SK-N-SH treated with all-trans-retinoic acid at 6 μM for 48 hours (cell line): ENCODE measurements around the gene CYGB.

Source experiments
- ATAC-seq: fragments of 200-7000 bp; cut with Tn5 transposase; 3 replicates; pipeline ENCODE4 v1.9.1; 2020; ENCODE audit warnings: mild to moderate bottlenecking, moderate library complexity
- ARNTL ChIP-seq: fragments of 450-650 bp; formaldehyde crosslinking; IDR thresholded peaks from 2 replicates; pipeline ENCODE4 v1.5.0; 2020; ENCODE audit warnings: low read depth, mild to moderate bottlenecking, moderate library complexity, borderline replicate concordance
- BACH2 ChIP-seq: fragments of 250-450 bp; sonication (Bioruptor Pico); IDR thresholded peaks from 2 replicates; pipeline ENCODE4 v1.9.0; 2021; ENCODE audit warnings: mild to moderate bottlenecking, borderline replicate concordance
- CREB5 ChIP-seq: fragments of 250-450 bp; sonication (Bioruptor Pico); IDR thresholded peaks from 2 replicates; pipeline ENCODE4 v1.5.1; 2020; ENCODE audit warnings: low read depth, mild to moderate bottlenecking, moderate library complexity
- CSDC2 ChIP-seq: fragments of 250-450 bp; sonication (Bioruptor Pico); IDR thresholded peaks from 2 replicates; pipeline ENCODE4 v1.5.0; 2020; ENCODE audit warnings: mild to moderate bottlenecking, moderate library complexity
- CSRNP3 ChIP-seq: fragments of 250-450 bp; sonication (Bioruptor Pico); IDR thresholded peaks from 2 replicates; pipeline ENCODE4 v1.5.1; 2021; ENCODE audit warnings: mild to moderate bottlenecking, moderate library complexity
- GLIS3 ChIP-seq: fragments of 250-450 bp; sonication (Bioruptor Pico); IDR thresholded peaks from 2 replicates; pipeline ENCODE4 v1.5.0; 2020; ENCODE audit warnings: mild to moderate bottlenecking, moderate library complexity
- ISL1 ChIP-seq: fragments of 250-450 bp; sonication (Bioruptor Pico); IDR thresholded peaks from 2 replicates; pipeline ENCODE4 v2.1.2; 2022; ENCODE audit warnings: mild to moderate bottlenecking, moderate library complexity
- PATZ1 ChIP-seq: fragments of 250-450 bp; sonication (Bioruptor Pico); IDR thresholded peaks from 2 replicates; pipeline ENCODE4 v1.8.0; 2020; ENCODE audit warnings: mild to moderate bottlenecking, moderate library complexity, borderline replicate concordance
- PPARA ChIP-seq: fragments of 250-450 bp; sonication (Bioruptor Pico); IDR thresholded peaks from 2 replicates; pipeline ENCODE4 v1.5.0; 2020; ENCODE audit warnings: mild to moderate bottlenecking, borderline replicate concordance
- RARB ChIP-seq: fragments of 250-450 bp; sonication (Bioruptor Pico); IDR thresholded peaks from 2 replicates; pipeline ENCODE4 v1.8.0; 2021; ENCODE audit warnings: mild to moderate bottlenecking, moderate library complexity
- SNAI2 ChIP-seq: fragments of 250-450 bp; sonication (Bioruptor Pico); IDR thresholded peaks from 2 replicates; pipeline ENCODE4 v1.5.0; 2020; ENCODE audit warnings: mild to moderate bottlenecking, moderate library complexity
- TCF4 ChIP-seq: fragments of 250-450 bp; sonication (Bioruptor Pico); IDR thresholded peaks from 2 replicates; pipeline ENCODE4 v1.8.0; 2021; ENCODE audit warnings: mild to moderate bottlenecking, moderate library complexity, borderline replicate concordance
- TOX ChIP-seq: fragments of 250-450 bp; sonication (Bioruptor Pico); IDR thresholded peaks from 2 replicates; pipeline ENCODE4 v1.8.0; 2021; ENCODE audit warnings: mild to moderate bottlenecking, moderate library complexity, borderline replicate concordance
- ZC3H10 ChIP-seq: fragments of 250-450 bp; sonication (Bioruptor Pico); IDR thresholded peaks from 2 replicates; pipeline ENCODE4 v1.5.1; 2021; ENCODE audit warnings: mild to moderate bottlenecking, moderate library complexity
- ZFP3 ChIP-seq: fragments of 250-450 bp; sonication (Bioruptor Pico); IDR thresholded peaks from 2 replicates; pipeline ENCODE4 v1.5.0; 2020; ENCODE audit warnings: mild to moderate bottlenecking, moderate library complexity
- ZFP30 ChIP-seq: fragments of 450-650 bp; formaldehyde crosslinking; IDR thresholded peaks from 2 replicates; pipeline ENCODE4 v1.5.0; 2022; ENCODE audit warnings: mild to moderate bottlenecking, moderate library complexity
- ZNF565 ChIP-seq: fragments of 450-650 bp; formaldehyde crosslinking; conservative IDR thresholded peaks from 2 replicates; pipeline ENCODE4 v1.5.0; 2020; ENCODE audit warnings: low read depth, mild to moderate bottlenecking, moderate library complexity
- ZNF70 ChIP-seq: fragments of 450-650 bp; formaldehyde crosslinking; IDR thresholded peaks from 2 replicates; pipeline ENCODE4 v1.5.0; 2020; ENCODE audit warnings: mild to moderate bottlenecking, moderate library complexity
- ZNF8 ChIP-seq: fragments of 450-650 bp; formaldehyde crosslinking; IDR thresholded peaks from 2 replicates; pipeline ENCODE4 v1.5.0; 2020; ENCODE audit warnings: mild to moderate bottlenecking, moderate library complexity
- TF ChIP-seq, protein P1 (sequence below): fragments of 250-450 bp; sonication (Bioruptor Pico); IDR thresholded peaks from 2 replicates; pipeline ENCODE4 v1.8.0; 2021; ENCODE audit warnings: low read depth, mild to moderate bottlenecking, moderate library complexity, borderline replicate concordance
- TF ChIP-seq, protein P2 (sequence below): fragments of 250-450 bp; sonication (Bioruptor Pico); IDR thresholded peaks from 2 replicates; pipeline ENCODE4 v1.5.0; 2020; ENCODE audit warnings: mild to moderate bottlenecking, moderate library complexity

Gene CYGB

GRCh38 chr17:76484228-76484725 is 53.2 kb downstream of the CYGB start:
- no peak for TF ChIP-seq ZNF8 (CRISPR knock-in tag)
- TF ChIP-seq TCF4: no peak
- TF ChIP-seq ARNTL: no peak
- TF ChIP-seq CSRNP3 (CRISPR knock-in tag): no peak
- no peak for TF ChIP-seq PATZ1 (CRISPR knock-in tag)
- TF ChIP-seq BACH2: no peak
- TF ChIP-seq TOX (CRISPR knock-in tag): no peak
- no peak for TF ChIP-seq ZC3H10 (CRISPR knock-in tag)
- no peak for TF ChIP-seq CSDC2 (CRISPR knock-in tag)
- no peak for TF ChIP-seq ZNF70 (CRISPR knock-in tag)
- TF ChIP-seq, all 23 proteins: peak for 0

GRCh38 chr17:76481071-76481655 is 56.3 kb downstream of the CYGB start:
- TF ChIP-seq ZFP3 (CRISPR knock-in tag) (no peak), TCF4 (no peak), RARB (no peak), SNAI2 (no peak), ZNF8 (CRISPR knock-in tag) (no peak), BACH2 (no peak), CSRNP3 (CRISPR knock-in tag) (no peak)
- no peak for ATAC-seq

More at GRCh38 chr17:76484228-76484725, 53.2 kb downstream of the CYGB start:
- ATAC-seq: no peak

- no peak for TF ChIP-seq PPARA (CRISPR knock-in tag)
- TF ChIP-seq, protein P1, sequence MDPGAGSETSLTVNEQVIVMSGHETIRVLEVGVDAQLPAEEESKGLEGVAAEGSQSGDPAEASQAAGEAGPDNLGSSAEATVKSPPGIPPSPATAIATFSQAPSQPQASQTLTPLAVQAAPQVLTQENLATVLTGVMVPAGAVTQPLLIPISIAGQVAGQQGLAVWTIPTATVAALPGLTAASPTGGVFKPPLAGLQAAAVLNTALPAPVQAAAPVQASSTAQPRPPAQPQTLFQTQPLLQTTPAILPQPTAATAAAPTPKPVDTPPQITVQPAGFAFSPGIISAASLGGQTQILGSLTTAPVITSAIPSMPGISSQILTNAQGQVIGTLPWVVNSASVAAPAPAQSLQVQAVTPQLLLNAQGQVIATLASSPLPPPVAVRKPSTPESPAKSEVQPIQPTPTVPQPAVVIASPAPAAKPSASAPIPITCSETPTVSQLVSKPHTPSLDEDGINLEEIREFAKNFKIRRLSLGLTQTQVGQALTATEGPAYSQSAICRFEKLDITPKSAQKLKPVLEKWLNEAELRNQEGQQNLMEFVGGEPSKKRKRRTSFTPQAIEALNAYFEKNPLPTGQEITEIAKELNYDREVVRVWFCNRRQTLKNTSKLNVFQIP (CRISPR knock-in tag): no peak
- TF ChIP-seq TOX (CRISPR knock-in tag): no peak
- TF ChIP-seq CREB5: no peak
- no peak for TF ChIP-seq ISL1
- no peak for ATAC-seq
These were observed 56.9 kb downstream of the CYGB start for GRCh38 chr17:76480632-76481031.

GRCh38 chr17:76479515-76480060 is 57.9 kb downstream of the CYGB start:
- no peak for ATAC-seq
- no peak for TF ChIP-seq PPARA (CRISPR knock-in tag)
- TF ChIP-seq RARB: no peak
- TF ChIP-seq ZFP30 (CRISPR knock-in tag): no peak
- TF ChIP-seq ARNTL: no peak
- TF ChIP-seq TCF4: no peak
- TF ChIP-seq TOX (CRISPR knock-in tag): no peak
- no peak for TF ChIP-seq GLIS3
- TF ChIP-seq, protein P1 (CRISPR knock-in tag): no peak
- no peak for TF ChIP-seq SNAI2
- TF ChIP-seq CSRNP3 (CRISPR knock-in tag): no peak
- no peak for TF ChIP-seq ZNF70 (CRISPR knock-in tag)
- TF ChIP-seq ZNF565 (CRISPR knock-in tag): no peak
- TF ChIP-seq, protein P2, sequence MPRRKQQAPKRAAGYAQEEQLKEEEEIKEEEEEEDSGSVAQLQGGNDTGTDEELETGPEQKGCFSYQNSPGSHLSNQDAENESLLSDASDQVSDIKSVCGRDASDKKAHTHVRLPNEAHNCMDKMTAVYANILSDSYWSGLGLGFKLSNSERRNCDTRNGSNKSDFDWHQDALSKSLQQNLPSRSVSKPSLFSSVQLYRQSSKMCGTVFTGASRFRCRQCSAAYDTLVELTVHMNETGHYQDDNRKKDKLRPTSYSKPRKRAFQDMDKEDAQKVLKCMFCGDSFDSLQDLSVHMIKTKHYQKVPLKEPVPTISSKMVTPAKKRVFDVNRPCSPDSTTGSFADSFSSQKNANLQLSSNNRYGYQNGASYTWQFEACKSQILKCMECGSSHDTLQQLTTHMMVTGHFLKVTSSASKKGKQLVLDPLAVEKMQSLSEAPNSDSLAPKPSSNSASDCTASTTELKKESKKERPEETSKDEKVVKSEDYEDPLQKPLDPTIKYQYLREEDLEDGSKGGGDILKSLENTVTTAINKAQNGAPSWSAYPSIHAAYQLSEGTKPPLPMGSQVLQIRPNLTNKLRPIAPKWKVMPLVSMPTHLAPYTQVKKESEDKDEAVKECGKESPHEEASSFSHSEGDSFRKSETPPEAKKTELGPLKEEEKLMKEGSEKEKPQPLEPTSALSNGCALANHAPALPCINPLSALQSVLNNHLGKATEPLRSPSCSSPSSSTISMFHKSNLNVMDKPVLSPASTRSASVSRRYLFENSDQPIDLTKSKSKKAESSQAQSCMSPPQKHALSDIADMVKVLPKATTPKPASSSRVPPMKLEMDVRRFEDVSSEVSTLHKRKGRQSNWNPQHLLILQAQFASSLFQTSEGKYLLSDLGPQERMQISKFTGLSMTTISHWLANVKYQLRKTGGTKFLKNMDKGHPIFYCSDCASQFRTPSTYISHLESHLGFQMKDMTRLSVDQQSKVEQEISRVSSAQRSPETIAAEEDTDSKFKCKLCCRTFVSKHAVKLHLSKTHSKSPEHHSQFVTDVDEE: no peak
